HG02943 (cell line): ENCODE measurements around the gene FDXR.

Source experiments
- ATAC-seq: cut with Tn5 transposase; IDR thresholded peaks from one replicate; pipeline ENCODE4 v1.9.1; 2021; ENCODE audit warnings: mild to moderate bottlenecking, low read depth, moderate library complexity; ENCODE audit not compliant: unreplicated experiment

FDXR gene

GRCh38 chr17:74900208-74900607 lies 27.4 kb upstream of the FDXR start:
- no peak for ATAC-seq

- no peak for ATAC-seq
These were observed 25.7 kb upstream of the FDXR start for GRCh38 chr17:74898376-74898946.

DNA sequence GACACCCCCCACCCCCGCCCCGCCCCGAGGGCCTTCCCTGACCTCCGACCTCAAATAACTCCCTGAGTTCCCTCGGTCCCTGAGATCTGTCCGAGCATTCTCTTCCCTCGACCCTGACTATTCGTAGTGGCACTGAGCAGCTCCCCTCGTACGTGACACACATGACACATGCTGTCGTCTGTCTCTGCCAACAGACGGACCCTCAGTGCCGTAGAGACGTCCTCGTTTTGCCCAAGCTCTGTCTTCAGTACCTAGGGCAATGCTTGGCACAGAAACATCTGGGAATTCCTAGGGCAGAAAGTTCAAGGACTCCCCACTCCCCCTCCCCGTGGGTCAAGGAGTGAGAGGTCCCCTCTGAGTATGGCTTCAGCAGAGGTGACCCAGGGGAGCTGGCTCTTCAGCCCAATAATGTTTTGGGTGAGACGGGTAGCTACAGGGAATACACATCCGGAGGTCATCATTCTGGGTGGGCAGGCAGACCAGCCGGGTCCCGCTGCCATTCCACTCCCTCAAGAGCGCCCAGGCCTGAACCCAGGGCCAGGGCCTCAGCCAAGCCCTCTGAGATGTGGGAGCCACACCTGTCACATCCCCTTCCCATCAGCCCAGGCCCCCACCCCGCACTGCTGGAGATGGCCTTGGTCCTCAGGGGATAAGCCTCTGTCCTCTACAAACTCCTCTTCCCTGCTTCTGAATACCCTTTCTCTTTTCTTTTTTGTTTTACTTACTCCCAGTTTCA lies 21.3 kb upstream of the FDXR start:
- no peak for ATAC-seq

- ATAC-seq = no peak
These were observed 20.4 kb upstream of the FDXR start, which contains the start of gene FADS6 for GRCh38 chr17:74892974-74893911. Gene FADS6 (minus strand): TSS chr17:74893633. CDS start chr17:74893595, 38 bp downstream.

DNA sequence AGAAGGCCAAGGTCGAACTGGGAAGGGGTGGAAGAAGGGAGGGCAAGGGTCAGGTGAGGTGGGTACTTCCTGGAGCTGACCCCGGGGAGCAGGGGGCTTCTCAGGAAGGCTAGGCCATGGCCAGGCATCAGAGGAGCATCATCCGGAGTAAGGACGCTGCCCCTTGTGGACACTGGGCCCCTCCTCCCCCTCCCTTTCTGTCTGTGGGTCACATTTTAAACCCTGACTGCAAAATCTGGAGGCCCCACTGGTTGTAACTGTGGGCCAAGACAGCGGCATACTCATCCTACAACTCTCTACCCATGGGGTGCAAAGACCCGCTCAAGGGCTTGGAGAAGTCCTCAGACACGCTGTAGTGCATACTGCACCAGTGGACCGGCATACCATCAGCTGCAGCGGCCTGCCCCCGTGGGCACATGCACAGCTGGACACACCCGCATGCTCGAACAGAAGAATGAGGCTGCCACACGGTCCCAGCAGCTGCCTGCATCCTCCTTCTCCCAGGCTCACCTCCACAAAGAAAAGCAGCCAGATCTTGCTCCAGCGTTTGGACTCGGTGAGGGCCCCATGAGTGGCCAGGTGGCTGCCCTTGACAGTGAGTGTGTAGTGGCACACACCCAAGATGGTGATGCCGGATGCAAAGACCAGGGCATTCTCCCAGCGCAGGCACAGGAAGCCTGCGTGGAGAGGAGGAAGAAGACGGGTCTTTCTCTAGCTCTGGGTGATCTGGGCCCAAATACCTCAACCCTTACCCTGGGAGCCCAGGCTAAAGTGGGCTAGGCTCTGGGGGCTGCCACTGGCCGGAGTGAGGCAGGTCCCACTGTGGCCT lies 19.4 kb upstream of the FDXR start:
- ATAC-seq = no peak

DNA sequence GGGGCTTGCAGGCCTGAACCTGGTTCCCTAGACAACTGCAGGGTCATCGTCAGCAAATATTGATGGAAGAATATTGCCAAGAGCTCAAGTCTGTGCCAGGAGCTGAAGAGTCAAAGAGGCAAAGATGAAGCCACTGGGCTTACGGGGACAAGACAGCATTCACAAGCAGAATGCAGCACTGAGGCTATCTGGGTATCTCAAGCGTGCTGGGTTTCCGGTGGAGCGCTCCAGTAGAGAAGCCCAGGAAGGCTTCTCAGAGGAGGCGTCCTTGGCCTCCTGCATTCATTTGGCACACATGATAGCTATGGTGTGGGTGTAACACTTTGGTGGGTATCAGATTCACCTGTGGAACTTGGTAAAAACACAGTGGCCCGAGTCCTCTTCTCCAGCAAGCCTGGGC lies 17.8 kb upstream of the FDXR start:
- ATAC-seq = no peak

DNA sequence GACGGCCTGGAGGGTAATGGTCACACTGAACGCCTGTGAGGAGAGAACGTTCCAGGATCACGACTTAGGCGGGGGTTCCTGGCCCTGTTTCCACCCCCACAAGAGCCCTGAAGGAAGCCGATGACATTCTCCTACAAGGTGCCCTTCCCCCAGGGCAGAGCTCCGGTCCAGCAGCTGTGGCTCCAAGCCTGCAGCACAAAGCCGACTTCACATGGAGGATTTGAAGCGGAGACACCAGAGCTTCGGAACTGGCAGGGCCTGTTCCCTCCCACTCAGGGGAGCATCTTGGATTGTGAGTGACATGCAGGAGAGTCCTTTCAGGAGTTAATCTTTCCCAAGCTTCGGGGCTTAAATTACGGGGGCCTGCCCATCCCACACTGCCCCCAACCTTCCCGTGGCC lies 15.7 kb upstream of the FDXR start:
- ATAC-seq = no peak

DNA sequence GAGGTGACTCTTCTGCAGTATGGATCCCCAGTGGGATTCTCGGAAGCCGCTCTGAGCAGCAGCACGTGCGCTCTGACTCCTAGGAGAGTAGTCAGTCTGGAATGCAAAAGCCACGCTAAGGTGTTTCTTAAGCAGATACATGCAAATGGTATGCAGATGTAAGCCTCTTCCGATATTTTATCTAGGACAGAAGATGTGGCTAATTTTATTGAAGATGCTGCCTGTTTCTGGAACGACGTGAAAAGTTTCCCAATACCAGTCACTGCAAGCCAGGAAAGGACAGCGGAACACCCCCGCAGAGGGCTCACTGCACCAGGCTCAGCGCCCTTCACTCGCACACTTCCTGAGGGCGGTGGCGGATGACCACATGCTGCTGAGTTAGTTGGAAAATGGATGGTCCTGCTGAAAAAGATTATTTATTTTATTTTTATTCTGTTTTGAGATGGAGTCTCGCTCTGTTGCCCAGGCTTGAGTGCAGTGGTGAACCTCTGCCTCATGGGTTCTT lies 10.5 kb upstream of the FDXR start:
- no peak for ATAC-seq

DNA sequence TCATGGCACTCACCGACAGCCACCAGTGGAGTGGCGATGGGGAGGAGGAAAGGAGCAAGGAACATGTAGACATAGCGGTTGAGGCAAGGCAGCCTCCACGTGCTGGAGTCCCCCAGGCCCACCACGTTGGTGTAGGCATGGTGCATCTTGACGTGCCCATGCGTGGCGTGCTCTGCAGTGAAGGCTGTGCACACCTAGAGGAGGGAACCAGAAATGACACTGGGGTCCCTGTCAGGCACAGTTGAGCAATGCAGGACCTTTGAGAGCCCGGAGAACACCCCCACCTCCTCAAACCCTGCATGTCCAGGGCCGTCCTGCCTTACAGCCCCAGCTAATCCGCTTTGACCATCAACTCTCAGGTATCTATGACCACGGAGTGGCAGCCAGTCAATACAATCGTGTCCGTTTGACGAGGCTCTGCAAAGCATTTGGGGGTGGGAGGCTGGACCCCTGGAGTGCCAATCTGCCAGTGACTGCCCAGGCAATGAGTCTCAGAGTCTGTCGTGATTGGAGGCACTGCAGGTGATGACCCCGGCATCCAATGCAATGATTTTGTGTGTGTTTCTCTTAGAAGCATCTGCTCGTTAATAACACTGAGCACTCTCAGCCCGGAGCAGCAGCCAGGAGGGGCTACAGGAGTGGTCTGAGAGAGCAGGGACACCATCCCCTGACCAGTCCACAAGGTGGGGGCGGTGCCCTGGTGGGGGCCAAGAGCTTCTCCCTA lies 9.9 kb upstream of the FDXR start:
- no peak for ATAC-seq

- ATAC-seq = no peak
These were observed 8.3 kb upstream of the FDXR start for GRCh38 chr17:74881073-74881472.

DNA sequence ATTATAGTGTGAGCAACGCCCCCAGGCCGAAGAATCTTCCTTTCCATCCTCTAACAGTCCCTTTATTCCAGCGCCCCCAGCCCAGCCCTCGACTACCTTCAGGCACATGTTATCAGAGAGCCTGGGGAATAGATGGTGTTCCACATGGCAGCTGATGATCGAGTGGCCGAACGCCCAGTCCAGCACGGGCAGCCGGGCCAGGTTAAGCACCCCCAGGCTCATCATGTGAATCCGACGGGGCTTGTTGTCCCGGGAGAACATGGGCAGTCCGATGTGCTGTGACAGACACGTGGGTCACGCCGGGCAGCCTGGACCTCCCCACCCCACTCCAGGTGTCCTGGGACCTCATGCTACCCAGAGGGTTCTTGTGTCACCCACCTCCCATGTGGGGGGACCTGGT lies 6.5 kb upstream of the FDXR start:
- ATAC-seq = no peak

GRCh38 chr17:74878658-74879057 lies 5.9 kb upstream of the FDXR start:
- no peak for ATAC-seq

- no peak for ATAC-seq
These were observed 5.1 kb upstream of the FDXR start for GRCh38 chr17:74877592-74878548.

DNA sequence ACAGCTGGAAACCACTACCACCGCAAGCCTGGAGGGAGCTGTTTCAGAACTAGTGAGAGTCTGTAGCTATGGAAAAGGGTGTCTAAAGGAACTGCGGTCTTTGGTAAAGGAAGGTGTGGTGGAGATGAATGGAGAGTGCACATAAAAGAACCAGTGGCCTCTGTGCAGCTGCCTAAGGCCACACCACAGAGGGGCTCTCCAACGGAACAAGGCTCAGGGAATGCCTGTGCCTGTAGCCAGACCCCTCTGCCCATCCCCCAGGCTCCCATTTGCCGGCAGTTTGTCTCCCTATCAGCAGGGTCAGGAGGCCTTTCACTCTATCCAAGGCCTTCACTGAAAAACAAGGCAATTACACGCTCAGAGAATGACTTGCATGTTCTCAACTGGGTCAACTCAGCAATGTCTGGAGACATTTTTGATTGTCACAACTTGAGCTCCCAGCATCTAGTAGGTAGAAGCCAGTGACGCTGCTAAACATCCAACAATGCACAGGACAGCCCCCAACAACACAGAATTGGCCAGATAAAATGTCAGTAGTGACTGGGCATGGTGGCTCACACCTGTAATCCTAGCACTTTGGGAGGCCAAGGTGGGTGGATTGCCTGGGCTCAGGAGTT lies 3.3 kb upstream of the FDXR start:
- ATAC-seq = no peak

- no peak for ATAC-seq
These were observed 2.6 kb upstream of the FDXR start for GRCh38 chr17:74875155-74875976.

DNA sequence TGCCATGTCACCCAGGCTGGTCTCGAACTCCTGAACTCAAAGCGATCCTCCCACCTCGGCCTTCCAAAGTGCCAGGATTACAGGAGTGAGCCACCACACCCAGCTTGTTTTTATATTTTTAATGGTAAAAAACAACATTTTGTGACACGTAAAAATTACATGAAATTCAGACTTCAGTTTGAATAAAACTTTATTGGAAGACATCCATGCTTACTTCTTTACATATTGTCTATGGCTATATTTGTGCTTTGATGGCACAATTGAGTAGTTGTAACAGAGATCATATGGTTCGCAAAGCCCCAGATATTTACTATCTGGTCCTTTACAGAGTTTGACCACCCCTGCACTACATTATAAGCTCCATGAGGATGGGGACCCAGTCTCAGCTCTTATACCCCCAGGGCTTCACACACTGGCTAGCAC lies 1.8 kb upstream of the FDXR start:
- ATAC-seq = no peak
